HG03159 (cell line): ENCODE data around the gene PDPK1.
A peak's percentile ranks its signal among the peaks of the same experiment; 100 is the strongest.
"Not testable (repeated sequence)": the region's sequence is repeated elsewhere in the genome, so short reads cannot be mapped to it uniquely, and the experiment has no call there.

Experiments used
- ATAC-seq: cut with Tn5 transposase; IDR thresholded peaks from one replicate; pipeline ENCODE4 v1.9.1; 2021; ENCODE audit warnings: mild to moderate bottlenecking, moderate library complexity; ENCODE audit not compliant: unreplicated experiment

The PDPK1 gene

GRCh38 chr16:2520784-2521531 is 16.9 kb upstream of the PDPK1 start:
- ATAC-seq, result peak; percentile 32

- ATAC-seq, result no peak
Measured at GRCh38 chr16:2523801-2524231, 14.0 kb upstream of the PDPK1 start.

- ATAC-seq, result no peak
Measured at GRCh38 chr16:2524339-2524938, 13.4 kb upstream of the PDPK1 start.

GRCh38 chr16:2526135-2526534 is 11.7 kb upstream of the PDPK1 start:
- ATAC-seq, result no peak

GRCh38 chr16:2527071-2527783 is 10.6 kb upstream of the PDPK1 start:
- ATAC-seq, result no peak

- no peak for ATAC-seq
Measured at GRCh38 chr16:2527784-2528100, 10.1 kb upstream of the PDPK1 start.

GRCh38 chr16:2528161-2529060 is 9.4 kb upstream of the PDPK1 start:
- no peak for ATAC-seq

GRCh38 chr16:2529061-2529931 is 8.5 kb upstream of the PDPK1 start:
- no peak for ATAC-seq

- ATAC-seq, result no peak
Measured at GRCh38 chr16:2529961-2530628, 7.7 kb upstream of the PDPK1 start.

GRCh38 chr16:2530629-2531318 is 7.0 kb upstream of the PDPK1 start:
- no peak for ATAC-seq

- peak; percentile 2 for ATAC-seq
Measured at GRCh38 chr16:2531371-2531695, 6.5 kb upstream of the PDPK1 start, which contains the start of gene CEMP1. CEMP1 (minus strand) TSS chr16:2531408; CDS start chr16:2531073, 335 bp downstream.

GRCh38 chr16:2531696-2532493 is 5.9 kb upstream of the PDPK1 start:
- peak; percentile 82 for ATAC-seq

GRCh38 chr16:2532494-2533141 is 5.2 kb upstream of the PDPK1 start:
- ATAC-seq, result no peak

GRCh38 chr16:2533142-2533755 is 4.6 kb upstream of the PDPK1 start:
- not testable (repeated sequence) for ATAC-seq

GRCh38 chr16:2533912-2534311 is 3.9 kb upstream of the PDPK1 start:
- no peak for ATAC-seq

GRCh38 chr16:2534335-2534734 is 3.5 kb upstream of the PDPK1 start:
- not testable (repeated sequence) for ATAC-seq

GRCh38 chr16:2535625-2536013 is 2.2 kb upstream of the PDPK1 start:
- ATAC-seq, result no peak
